HL-60 (cell line): ENCODE data around the gene VSX2.

Experiments
- DNase-seq, 2 experiments: peaks; one replicate each; pipeline ENCODE4 v3.0.0-alpha.2; 2010 to 2020; ENCODE audit warnings: low read depth in 1 of 2, low spot score in 1 of 2
- H3K27ac ChIP-seq: fragments of 250-450 bp; sonication (Bioruptor Pico); replicated peaks from 2 replicates; pipeline ENCODE4 v1.5.1; 2020; ENCODE audit warnings: mild to moderate bottlenecking, moderate library complexity
- H3K27me3 ChIP-seq: fragments of 250-450 bp; sonication (Bioruptor Pico); 2 replicates; pipeline ENCODE4 v1.5.1; 2021; ENCODE audit warnings: mild to moderate bottlenecking, moderate library complexity; ENCODE audit not compliant: insufficient read depth, poor library complexity, severe bottlenecking
- H3K4me3 ChIP-seq: replicated peaks from 2 replicates; pipeline ENCODE4 v1.5.1; 2011; ENCODE audit warnings: mild to moderate bottlenecking, control low read depth, low read length; ENCODE audit not compliant: insufficient read depth
- GABPA ChIP-seq: IDR thresholded peaks from 2 replicates; pipeline ENCODE4 v1.6.1; 2012; ENCODE audit warnings: low read depth
- POLR2AphosphoS5 ChIP-seq: IDR thresholded peaks from 2 replicates; pipeline ENCODE4 v1.6.1; 2012; ENCODE audit warnings: low read depth
- SPI1 ChIP-seq: IDR thresholded peaks from 2 replicates; pipeline ENCODE4 v1.6.1; 2012; ENCODE audit warnings: low read depth, mild to moderate bottlenecking, borderline replicate concordance
- TF ChIP-seq, protein P1 (sequence below): IDR thresholded peaks from 2 replicates; pipeline ENCODE4 v1.6.1; 2012; ENCODE audit warnings: low read depth; ENCODE audit not compliant: insufficient replicate concordance
- TF ChIP-seq, protein P2 (sequence below): IDR thresholded peaks from one replicate; pipeline ENCODE4 v1.5.1; 2011; ENCODE audit warnings: low read length, control low read depth, inconsistent platforms; ENCODE audit not compliant: insufficient read depth

VSX2 gene

GRCh38 chr14:74299061-74299545 lies 59.9 kb downstream of the VSX2 start:
- no peak for DNase-seq
- Histone ChIP-seq H3K27me3 (no peaks in the 10 kb centered on the region), H3K27ac (no peak overlapping the region), H3K4me3 (no peak overlapping the region)
- TF ChIP-seq POLR2AphosphoS5, result no peak
- TF ChIP-seq, protein P1, sequence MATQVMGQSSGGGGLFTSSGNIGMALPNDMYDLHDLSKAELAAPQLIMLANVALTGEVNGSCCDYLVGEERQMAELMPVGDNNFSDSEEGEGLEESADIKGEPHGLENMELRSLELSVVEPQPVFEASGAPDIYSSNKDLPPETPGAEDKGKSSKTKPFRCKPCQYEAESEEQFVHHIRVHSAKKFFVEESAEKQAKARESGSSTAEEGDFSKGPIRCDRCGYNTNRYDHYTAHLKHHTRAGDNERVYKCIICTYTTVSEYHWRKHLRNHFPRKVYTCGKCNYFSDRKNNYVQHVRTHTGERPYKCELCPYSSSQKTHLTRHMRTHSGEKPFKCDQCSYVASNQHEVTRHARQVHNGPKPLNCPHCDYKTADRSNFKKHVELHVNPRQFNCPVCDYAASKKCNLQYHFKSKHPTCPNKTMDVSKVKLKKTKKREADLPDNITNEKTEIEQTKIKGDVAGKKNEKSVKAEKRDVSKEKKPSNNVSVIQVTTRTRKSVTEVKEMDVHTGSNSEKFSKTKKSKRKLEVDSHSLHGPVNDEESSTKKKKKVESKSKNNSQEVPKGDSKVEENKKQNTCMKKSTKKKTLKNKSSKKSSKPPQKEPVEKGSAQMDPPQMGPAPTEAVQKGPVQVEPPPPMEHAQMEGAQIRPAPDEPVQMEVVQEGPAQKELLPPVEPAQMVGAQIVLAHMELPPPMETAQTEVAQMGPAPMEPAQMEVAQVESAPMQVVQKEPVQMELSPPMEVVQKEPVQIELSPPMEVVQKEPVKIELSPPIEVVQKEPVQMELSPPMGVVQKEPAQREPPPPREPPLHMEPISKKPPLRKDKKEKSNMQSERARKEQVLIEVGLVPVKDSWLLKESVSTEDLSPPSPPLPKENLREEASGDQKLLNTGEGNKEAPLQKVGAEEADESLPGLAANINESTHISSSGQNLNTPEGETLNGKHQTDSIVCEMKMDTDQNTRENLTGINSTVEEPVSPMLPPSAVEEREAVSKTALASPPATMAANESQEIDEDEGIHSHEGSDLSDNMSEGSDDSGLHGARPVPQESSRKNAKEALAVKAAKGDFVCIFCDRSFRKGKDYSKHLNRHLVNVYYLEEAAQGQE, result no peak
- no peak for TF ChIP-seq SPI1
- TF ChIP-seq, protein P2, sequence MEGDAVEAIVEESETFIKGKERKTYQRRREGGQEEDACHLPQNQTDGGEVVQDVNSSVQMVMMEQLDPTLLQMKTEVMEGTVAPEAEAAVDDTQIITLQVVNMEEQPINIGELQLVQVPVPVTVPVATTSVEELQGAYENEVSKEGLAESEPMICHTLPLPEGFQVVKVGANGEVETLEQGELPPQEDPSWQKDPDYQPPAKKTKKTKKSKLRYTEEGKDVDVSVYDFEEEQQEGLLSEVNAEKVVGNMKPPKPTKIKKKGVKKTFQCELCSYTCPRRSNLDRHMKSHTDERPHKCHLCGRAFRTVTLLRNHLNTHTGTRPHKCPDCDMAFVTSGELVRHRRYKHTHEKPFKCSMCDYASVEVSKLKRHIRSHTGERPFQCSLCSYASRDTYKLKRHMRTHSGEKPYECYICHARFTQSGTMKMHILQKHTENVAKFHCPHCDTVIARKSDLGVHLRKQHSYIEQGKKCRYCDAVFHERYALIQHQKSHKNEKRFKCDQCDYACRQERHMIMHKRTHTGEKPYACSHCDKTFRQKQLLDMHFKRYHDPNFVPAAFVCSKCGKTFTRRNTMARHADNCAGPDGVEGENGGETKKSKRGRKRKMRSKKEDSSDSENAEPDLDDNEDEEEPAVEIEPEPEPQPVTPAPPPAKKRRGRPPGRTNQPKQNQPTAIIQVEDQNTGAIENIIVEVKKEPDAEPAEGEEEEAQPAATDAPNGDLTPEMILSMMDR, result no peak
- TF ChIP-seq GABPA, result no peak

- TF ChIP-seq POLR2AphosphoS5, result no peak
- TF ChIP-seq, protein P2, result no peak
- no peak for DNase-seq
- Histone ChIP-seq H3K27ac (no peak overlapping the region; the same call in 1 of the 2 replicates), H3K4me3 (peak overlapping the region; percentile 78), H3K27me3 (no peaks in the 10 kb centered on the region)
Observed at GRCh38 chr14:74301594-74302151, 62.4 kb downstream of the VSX2 start.

GRCh38 chr14:74302152-74302628 lies 62.9 kb downstream of the VSX2 start:
- H3K27ac ChIP-seq, result peak overlapping the region; percentile 69
- peak; percentile 15 to 29 for DNase-seq

DNA sequence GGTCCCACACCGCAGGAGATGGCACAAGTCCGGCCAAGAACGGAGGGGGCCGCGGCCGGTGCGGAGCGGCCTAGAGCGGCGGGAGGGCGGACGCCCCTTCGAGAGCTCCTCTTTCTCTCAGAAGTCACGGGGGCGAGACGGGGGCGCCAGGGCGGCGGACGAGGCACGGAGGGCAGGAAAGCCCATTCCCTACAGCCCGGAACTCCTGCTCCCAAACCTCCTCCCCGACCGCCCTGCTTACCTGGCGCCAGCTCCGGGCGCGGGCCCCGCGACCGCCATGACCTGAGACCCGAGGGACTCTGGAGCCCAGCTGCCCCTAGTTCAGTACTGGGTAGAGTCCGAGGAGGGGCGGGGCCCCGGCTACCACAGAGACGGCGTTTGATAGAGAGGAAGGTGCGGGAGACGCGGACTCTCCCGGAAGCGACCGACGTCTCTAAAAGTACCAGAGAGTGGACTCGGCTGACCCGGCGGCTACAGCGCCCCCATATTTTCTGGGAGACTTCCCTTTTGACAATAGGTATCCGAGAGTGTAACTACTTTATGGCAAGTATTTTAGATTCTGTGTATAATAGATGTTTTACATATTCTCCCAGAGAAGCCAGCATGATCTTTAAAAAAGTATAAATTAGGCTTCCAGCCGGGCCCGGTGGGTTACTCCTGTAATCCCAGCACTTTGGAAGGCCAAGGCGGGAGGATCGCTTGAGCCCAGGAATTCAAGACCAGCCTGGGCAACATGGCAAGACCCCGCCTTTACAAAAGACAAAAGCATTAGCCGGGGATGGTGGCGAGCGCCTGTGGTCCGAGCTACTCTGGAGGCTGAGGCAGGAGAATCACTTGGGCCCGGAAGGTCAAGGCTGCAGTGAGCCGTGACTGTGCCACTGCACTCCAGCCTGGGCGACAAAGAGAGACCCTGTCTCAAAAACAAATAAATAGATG lies 63.7 kb downstream of the VSX2 start, which contains the start of gene ABCD4:
ABCD4 (minus strand) TSS at position 301 of the 936 bp plus-strand sequence; CDS start at position 279, 22 bp downstream.
- TF ChIP-seq POLR2AphosphoS5 (no peak), SPI1 (peak; percentile 35; the same call in 1 of the 2 replicates), GABPA (peak; percentile 67)
- TF ChIP-seq, protein P2, result peak; percentile 3
- TF ChIP-seq, protein P1, result peak; percentile 14
- Histone ChIP-seq H3K27ac (peak within 1 kb of the TSS; percentile 69), H3K27me3 (no peaks in the 10 kb centered on the region), H3K4me3 (peak within 1 kb of the TSS; percentile 78)
- peak; percentile 72 to 90 for DNase-seq

More at GRCh38 chr14:74302152-74302628, 62.9 kb downstream of the VSX2 start:
- H3K27me3 ChIP-seq, result no peaks in the 10 kb centered on the region
- peak overlapping the region; percentile 78 for H3K4me3 ChIP-seq
- no peak for TF ChIP-seq GABPA
- peak; percentile 27; the same call in 1 of the 2 replicates for TF ChIP-seq SPI1
- TF ChIP-seq, protein P2, result peak; percentile 10
